22Rv1 (cell line): ENCODE measurements around the gene SLC43A1.
"Not testable (repeated sequence)": the region's sequence is repeated elsewhere in the genome, so short reads cannot be mapped to it uniquely, and the experiment has no call there.

Source experiments
- H3K27ac ChIP-seq: fragments of 450-650 bp; 2 replicates; pipeline ENCODE4 v1.5.1; 2017
- ZFX ChIP-seq: fragments of 450-650 bp; IDR thresholded peaks from 2 replicates; pipeline ENCODE4 v1.6.1; 2017; ENCODE audit warnings: antibody characterized with exemption, borderline replicate concordance
- TF ChIP-seq, protein P1 (sequence below): fragments of 450-650 bp; IDR thresholded peaks from 2 replicates; pipeline ENCODE4 v1.5.1; 2017; ENCODE audit warnings: mild to moderate bottlenecking

SLC43A1 gene

DNA sequence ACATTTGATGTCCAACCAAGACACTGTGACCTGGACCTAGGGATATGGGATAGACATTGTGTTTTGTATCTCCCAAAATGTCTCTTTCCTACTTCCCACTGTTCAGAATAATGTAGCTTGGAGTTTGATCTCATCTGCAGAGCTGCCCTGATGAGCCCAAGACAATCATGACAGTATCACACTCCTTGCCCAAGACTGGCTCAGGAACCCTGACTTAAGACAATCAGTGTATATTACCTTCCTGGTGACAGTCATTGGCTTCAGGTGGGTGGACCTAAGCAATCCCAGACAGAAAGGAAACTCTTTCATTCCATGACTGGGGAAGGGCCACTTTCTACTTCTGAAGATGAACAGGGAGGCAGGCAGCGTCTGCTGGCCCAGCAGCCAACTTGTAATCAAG lies 69.4 kb downstream of the SLC43A1 start:
- no peak for TF ChIP-seq ZFX
- TF ChIP-seq, protein P1, sequence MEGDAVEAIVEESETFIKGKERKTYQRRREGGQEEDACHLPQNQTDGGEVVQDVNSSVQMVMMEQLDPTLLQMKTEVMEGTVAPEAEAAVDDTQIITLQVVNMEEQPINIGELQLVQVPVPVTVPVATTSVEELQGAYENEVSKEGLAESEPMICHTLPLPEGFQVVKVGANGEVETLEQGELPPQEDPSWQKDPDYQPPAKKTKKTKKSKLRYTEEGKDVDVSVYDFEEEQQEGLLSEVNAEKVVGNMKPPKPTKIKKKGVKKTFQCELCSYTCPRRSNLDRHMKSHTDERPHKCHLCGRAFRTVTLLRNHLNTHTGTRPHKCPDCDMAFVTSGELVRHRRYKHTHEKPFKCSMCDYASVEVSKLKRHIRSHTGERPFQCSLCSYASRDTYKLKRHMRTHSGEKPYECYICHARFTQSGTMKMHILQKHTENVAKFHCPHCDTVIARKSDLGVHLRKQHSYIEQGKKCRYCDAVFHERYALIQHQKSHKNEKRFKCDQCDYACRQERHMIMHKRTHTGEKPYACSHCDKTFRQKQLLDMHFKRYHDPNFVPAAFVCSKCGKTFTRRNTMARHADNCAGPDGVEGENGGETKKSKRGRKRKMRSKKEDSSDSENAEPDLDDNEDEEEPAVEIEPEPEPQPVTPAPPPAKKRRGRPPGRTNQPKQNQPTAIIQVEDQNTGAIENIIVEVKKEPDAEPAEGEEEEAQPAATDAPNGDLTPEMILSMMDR: no peak
- H3K27ac ChIP-seq: no peak overlapping the region

DNA sequence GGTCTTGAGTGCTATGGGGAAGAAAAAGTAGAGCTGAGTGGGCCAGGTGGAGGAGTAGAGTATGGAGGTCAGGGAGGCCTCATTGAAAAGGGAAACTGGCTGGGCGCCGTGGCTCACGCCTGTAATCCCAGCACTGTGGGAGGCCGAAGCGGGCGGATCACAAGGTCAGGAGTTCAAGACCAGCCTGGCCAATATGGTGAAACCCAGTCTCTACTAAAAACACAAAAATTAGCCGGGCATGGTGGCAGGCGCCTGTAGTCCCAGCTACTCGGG lies 70.4 kb downstream of the SLC43A1 start:
- not testable (repeated sequence) for H3K27ac ChIP-seq

DNA sequence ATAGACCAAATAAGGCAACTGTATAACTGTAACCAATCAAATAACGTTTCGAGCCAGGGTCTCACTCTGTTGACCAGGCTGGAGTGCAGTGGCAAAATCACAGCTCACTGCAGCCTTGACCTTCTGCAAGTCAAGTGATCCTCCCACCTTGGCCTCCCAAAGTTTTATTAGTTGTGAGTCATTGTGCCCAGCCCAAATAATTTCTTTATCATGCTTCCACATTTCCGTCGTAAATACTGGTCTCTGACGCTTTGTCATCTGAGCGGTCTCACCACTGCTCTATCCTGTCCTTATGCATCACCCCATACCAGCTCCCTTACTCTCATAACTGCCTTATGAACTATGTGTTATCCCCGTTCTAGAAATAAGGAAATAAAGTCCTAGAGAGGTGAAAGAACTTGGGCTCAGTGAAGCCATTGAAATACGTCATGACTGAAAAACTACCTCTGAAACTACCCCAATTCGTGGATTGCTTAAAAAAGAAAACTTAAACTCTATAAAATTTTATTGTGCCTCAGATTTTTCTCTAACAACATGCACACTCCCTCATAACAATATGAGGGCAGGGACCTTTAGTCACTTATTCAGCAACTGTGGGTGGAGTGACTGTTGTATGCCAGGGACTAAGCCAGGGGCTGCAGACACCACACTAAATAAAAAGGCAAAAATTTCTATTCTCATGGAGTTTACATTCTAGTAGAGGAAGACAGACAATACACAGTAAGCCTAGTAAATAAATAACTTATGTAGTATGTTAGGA lies 71.0 kb downstream of the SLC43A1 start:
- no peak for TF ChIP-seq ZFX
- TF ChIP-seq, protein P1: no peak
- no peak overlapping the region for H3K27ac ChIP-seq

DNA sequence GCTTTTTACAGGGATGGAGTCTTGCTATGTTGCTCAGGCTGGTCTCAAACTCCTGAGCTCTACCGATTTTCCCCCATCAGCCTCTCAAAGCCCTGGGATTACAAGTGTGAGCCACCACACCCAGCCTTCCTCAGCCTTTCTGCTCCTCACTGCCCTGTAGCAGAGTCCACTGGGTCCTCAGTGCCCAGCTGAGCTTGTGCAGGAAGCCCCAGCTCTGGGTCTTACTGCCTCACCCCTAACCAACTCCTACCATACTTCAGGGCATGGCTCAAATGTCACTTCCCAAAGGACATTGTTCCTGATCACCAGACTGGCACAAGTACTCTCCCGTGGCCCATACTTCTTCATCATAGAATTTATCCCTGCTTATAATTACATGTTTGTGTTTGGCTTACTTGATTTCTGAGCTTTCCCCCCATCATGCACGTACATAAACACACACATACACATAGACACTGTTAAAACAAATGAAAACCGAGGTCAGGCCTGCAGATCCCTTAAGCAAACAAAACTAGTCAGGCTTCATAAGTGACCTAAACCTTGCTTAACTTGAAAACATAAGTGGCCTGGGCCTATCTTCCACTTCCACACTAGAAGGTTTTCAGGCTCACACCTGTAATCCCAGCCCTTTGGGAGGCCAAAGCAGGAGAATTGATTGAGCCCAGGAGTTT lies 74.6 kb downstream of the SLC43A1 start:
- no peak overlapping the region for H3K27ac ChIP-seq
- TF ChIP-seq, protein P1: no peak
- no peak for TF ChIP-seq ZFX

DNA sequence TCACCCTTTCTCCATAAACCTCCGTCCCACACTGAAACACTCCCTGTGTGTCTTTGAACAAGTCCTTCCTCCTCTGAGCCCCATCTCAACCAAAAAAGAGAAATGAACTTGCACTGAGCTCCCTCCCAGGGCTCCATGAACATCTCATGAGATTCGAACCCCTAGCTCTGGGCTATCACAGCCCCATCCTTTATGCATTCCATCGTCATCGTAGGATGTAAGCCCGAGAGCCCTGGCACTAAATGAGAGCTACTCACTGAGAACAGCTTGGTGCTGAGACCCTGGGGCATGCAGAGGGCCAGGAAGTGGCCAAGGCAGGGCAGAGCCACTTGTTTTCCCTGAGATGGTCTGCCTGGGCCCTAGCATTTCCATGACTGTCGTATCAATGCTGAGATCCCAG lies 75.7 kb downstream of the SLC43A1 start:
- H3K27ac ChIP-seq: no peak overlapping the region
- TF ChIP-seq, protein P1: no peak
- no peak for TF ChIP-seq ZFX

DNA sequence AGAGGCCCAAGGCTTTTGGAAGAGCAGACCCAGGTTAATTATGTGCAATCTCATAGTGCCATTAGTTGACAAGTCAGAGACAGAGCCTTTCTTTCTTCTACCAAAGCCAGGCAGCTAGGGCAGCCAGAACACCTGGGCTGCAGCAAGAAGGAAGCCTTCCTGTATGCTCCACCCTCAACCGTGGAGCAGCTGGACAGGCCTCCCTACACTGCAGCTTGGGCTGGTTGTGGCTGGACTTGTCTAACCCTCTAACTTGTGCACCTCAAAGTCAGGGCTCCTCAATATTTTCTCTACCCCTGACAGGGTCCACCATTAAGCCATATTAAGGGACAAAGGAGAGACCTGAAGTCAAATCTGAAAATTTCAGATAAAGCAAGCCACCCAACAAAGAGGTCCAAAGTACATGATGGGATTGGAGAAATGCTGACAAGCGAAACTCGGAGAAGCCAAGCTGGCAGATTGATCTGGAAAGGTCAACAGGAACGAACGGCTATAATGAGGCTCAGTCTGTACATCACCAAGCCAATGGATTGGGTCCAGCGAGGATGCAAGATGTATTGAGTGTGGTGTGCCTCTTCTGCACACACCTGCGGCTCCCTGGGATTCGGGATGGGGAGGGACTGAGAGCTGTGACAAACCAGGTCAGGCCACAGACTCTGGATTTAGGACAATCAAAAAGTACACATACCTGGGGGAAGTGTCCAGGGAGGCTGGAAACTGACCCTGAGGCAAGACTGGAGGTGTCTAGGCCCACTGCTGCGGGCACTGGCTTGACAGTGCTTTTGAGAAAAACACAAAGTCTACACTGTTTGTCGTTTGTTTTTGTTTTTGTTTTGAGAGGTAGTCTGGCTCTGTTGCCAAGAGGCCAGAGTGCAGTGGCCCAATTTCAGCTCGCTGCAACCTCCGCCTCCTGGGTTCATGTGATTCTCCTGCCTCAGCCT lies 76.9 kb downstream of the SLC43A1 start:
- H3K27ac ChIP-seq: no peak overlapping the region
- TF ChIP-seq, protein P1: no peak
- TF ChIP-seq ZFX: no peak

DNA sequence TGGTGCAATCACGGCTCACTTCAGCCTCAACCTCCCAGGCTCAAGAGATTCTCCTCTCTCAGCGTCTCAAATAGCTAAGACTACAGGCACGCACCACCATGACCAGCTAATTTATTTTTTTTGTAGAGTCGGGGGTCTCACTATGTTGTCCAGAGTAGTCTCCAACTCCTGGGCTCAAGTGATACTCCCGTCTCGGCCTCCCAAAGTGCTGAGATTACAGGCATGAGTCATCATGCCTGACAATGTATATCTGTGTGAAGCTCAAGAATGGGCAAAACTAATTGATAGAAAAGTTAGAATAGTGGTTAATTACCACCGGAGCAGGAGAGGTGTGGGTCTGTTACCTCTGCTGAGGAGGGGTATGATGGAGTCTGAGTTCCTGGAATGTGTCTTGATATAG lies 79.5 kb downstream of the SLC43A1 start:
- no peak overlapping the region for H3K27ac ChIP-seq
- no peak for TF ChIP-seq ZFX
- TF ChIP-seq, protein P1: no peak
